H1 (cell line): Measurements from ENCODE around the gene NCOA5. TPM values are rescaled to one million over a fixed set of nuclear protein-coding genes. Genes with fewer than 3 reads are reported as not detected.

Source experiments
- CTCF ChIA-PET: fragments of 300-600 bp; sonication (Branson Sonifier 250); formaldehyde crosslinking; loops from one replicate; lab custom pipeline; 2021; ENCODE audit not compliant: partially characterized antibody; lab: Charles Lee
- POLR2A ChIA-PET: fragments of 300-600 bp; sonication (Branson Sonifier 250); formaldehyde crosslinking; loops from one replicate; lab custom pipeline; 2021; ENCODE audit warnings: inconsistent platforms; ENCODE audit not compliant: partially characterized antibody; lab: Charles Lee
- DNase-seq, 2 experiments: peaks; one replicate each; pipeline versions ENCODE4 v3.0.0 to v3.0.0-alpha.2; 2010 to 2022; ENCODE audit warnings: low spot score in 2 of 2, low read depth in 1 of 2, mixed read lengths in 1 of 2
- FAIRE-seq: peaks from 2 replicates; lab custom pipeline; 2011; peaks lifted over from hg19 to GRCh38; lab: Jason Lieb, UNC
- H2AFZ ChIP-seq: 2 replicates; pipeline ENCODE4 v1.8.1; 2012; ENCODE audit warnings: low read length, inconsistent platforms
- H2AK5ac ChIP-seq: 2 replicates; pipeline ENCODE4 v1.6.1; 2013; ENCODE audit warnings: low read depth, low read length
- H2BK120ac ChIP-seq: replicated peaks from 2 replicates; pipeline ENCODE3; 2013; ENCODE audit warnings: low read depth, low read length, inconsistent platforms
- H2BK12ac ChIP-seq: 2 replicates; pipeline ENCODE4 v1.6.1; 2013; ENCODE audit warnings: low read depth, low read length
- H2BK15ac ChIP-seq: 2 replicates; pipeline ENCODE4 v1.6.1; 2013; ENCODE audit warnings: low read length
- H2BK20ac ChIP-seq: 2 replicates; pipeline ENCODE4 v1.6.1; 2013; ENCODE audit warnings: low read length
- H2BK5ac ChIP-seq: 2 replicates; pipeline ENCODE4 v1.6.1; 2013; ENCODE audit warnings: low read depth, low read length
- H3K14ac ChIP-seq: 2 replicates; pipeline ENCODE4 v1.6.1; 2013; ENCODE audit warnings: inconsistent platforms; ENCODE audit not compliant: insufficient read length
- H3K18ac ChIP-seq: 2 replicates; pipeline ENCODE4 v1.6.1; 2013; ENCODE audit warnings: low read length; ENCODE audit errors: extremely low read depth
- H3K23ac ChIP-seq: 2 replicates; pipeline ENCODE4 v1.6.1; 2013; ENCODE audit warnings: inconsistent platforms; ENCODE audit not compliant: insufficient read length
- H3K23me2 ChIP-seq: 2 replicates; pipeline ENCODE4 v1.6.1; 2013; ENCODE audit warnings: low read depth, low read length
- H3K27ac ChIP-seq: 2 replicates; pipeline ENCODE4 v1.6.1; 2011; ENCODE audit warnings: low read depth, low read length, inconsistent platforms
- H3K27me3 ChIP-seq, 4 experiments: replicated peaks in 1 of 4; 1 replicate in 1 of 4; 2 replicates in 3 of 4; pipeline versions ENCODE4 v1.6.1 to v1.8.1; 2011 to 2013; ENCODE audit warnings: low read length in 3 of 4, mild to moderate bottlenecking in 3 of 4, inconsistent platforms in 2 of 4, mixed read lengths in 2 of 4, moderate library complexity in 1 of 4; ENCODE audit not compliant: control insufficient read depth in 3 of 4, insufficient read depth in 3 of 4; ENCODE audit errors: extremely low read depth in 1 of 4
- H3K36me3 ChIP-seq, 4 experiments: 2 replicates each; pipeline versions ENCODE4 v1.6.1 to v1.8.1; 2011 to 2013; ENCODE audit warnings: mild to moderate bottlenecking in 4 of 4, low read length in 3 of 4, moderate library complexity in 2 of 4, control low read depth in 1 of 4, inconsistent platforms in 1 of 4; ENCODE audit not compliant: insufficient read depth in 4 of 4, control insufficient read depth in 2 of 4
- H3K4ac ChIP-seq: replicated peaks from 2 replicates; pipeline ENCODE3; 2013; ENCODE audit warnings: low read length, low read depth, mixed read lengths, inconsistent platforms; ENCODE audit not compliant: insufficient read length
- H3K4me1 ChIP-seq, 4 experiments: replicated peaks in 1 of 4; 1 replicate in 1 of 4; 2 replicates in 3 of 4; pipeline versions ENCODE4 v1.6.1 to v1.8.1; 2011 to 2013; ENCODE audit warnings: low read length in 3 of 4, inconsistent platforms in 2 of 4, mixed read lengths in 1 of 4; ENCODE audit not compliant: insufficient read depth in 4 of 4, control insufficient read depth in 3 of 4
- H3K4me2 ChIP-seq, 2 experiments: 2 replicates each; pipeline versions ENCODE4 v1.6.1 to v1.8.1; 2011 to 2013; ENCODE audit warnings: low read depth in 2 of 2, low read length in 2 of 2, control low read depth in 1 of 2, inconsistent platforms in 1 of 2, mild to moderate bottlenecking in 1 of 2; ENCODE audit not compliant: insufficient read depth in 1 of 2
- H3K4me3 ChIP-seq, 4 experiments: fragments of 200-600, 300-600 bp in 1 of 4; sonication (generic), shearing (Covaris generic), sonication (Bioruptor Twin) in 1 of 4; 2 replicates each; pipeline versions ENCODE4 v1.5.1 to v1.8.1; 2011 to 2016; ENCODE audit warnings: low read length in 4 of 4, low read depth in 3 of 4, control low read depth in 2 of 4, inconsistent platforms in 2 of 4, mild to moderate bottlenecking in 2 of 4, mixed read lengths in 1 of 4, moderate library complexity in 1 of 4; ENCODE audit not compliant: insufficient read depth in 2 of 4; ENCODE audit errors: extremely low read depth in 1 of 4
- H3K56ac ChIP-seq: replicated peaks from 2 replicates; pipeline ENCODE3; 2013; ENCODE audit warnings: low read depth, mild to moderate bottlenecking, mixed read lengths, low read length, inconsistent platforms; ENCODE audit not compliant: insufficient read length
- H3K79me1 ChIP-seq: 2 replicates; pipeline ENCODE4 v1.6.1; 2013; ENCODE audit warnings: low read depth, low read length, control low read depth
- H3K79me2 ChIP-seq, 2 experiments: 2 replicates each; pipeline versions ENCODE4 v1.6.1 to v1.8.1; 2012 to 2013; ENCODE audit warnings: low read length in 2 of 2, mild to moderate bottlenecking in 2 of 2, inconsistent platforms in 1 of 2; ENCODE audit not compliant: insufficient read depth in 2 of 2, control insufficient read depth in 1 of 2
- H3K9ac ChIP-seq, 4 experiments: replicated peaks in 1 of 4; 1 replicate in 1 of 4; 2 replicates in 3 of 4; pipeline versions ENCODE4 v1.6.1 to v1.8.1; 2011 to 2013; ENCODE audit warnings: low read depth in 3 of 4, low read length in 3 of 4, control low read depth in 2 of 4, mild to moderate bottlenecking in 2 of 4, moderate library complexity in 2 of 4, inconsistent platforms in 1 of 4; ENCODE audit errors: extremely low read depth in 1 of 4
- H3K9me3 ChIP-seq, 2 experiments: 2 replicates each; pipeline versions ENCODE4 v1.6.1 to v1.8.1; 2012 to 2013; ENCODE audit warnings: mild to moderate bottlenecking in 2 of 2, moderate library complexity in 2 of 2, control low read depth in 1 of 2, inconsistent platforms in 1 of 2, low read depth in 1 of 2, low read length in 1 of 2, mixed read lengths in 1 of 2; ENCODE audit not compliant: insufficient read depth in 2 of 2
- H4K20me1 ChIP-seq, 2 experiments: replicated peaks in 1 of 2; 2 replicates each; pipeline versions ENCODE3 to v1.8.1; 2011 to 2013; ENCODE audit warnings: inconsistent platforms in 2 of 2, low read length in 2 of 2, mild to moderate bottlenecking in 1 of 2; ENCODE audit not compliant: insufficient read depth in 2 of 2, control insufficient read depth in 1 of 2
- H4K5ac ChIP-seq: 2 replicates; pipeline ENCODE4 v1.6.1; 2013; ENCODE audit warnings: low read length, low read depth, mixed read lengths, inconsistent platforms; ENCODE audit not compliant: insufficient read length
- H4K8ac ChIP-seq: 2 replicates; pipeline ENCODE4 v1.8.0; 2013; ENCODE audit warnings: mild to moderate bottlenecking, moderate library complexity, low read length, inconsistent platforms; ENCODE audit not compliant: insufficient read depth; ENCODE audit errors: extremely low read depth
- H4K91ac ChIP-seq: replicated peaks from 2 replicates; pipeline ENCODE3; 2013; ENCODE audit warnings: low read length, mixed read lengths, inconsistent platforms; ENCODE audit not compliant: insufficient read length
- CHD2 ChIP-seq: IDR thresholded peaks from 2 replicates; pipeline ENCODE4 v1.6.1; 2012; ENCODE audit warnings: low read length, improper control_type of control experiment
- GABPA ChIP-seq: IDR thresholded peaks from 2 replicates; pipeline ENCODE4 v1.6.1; 2011; ENCODE audit warnings: mild to moderate bottlenecking, low read length, moderate library complexity, borderline replicate concordance; ENCODE audit not compliant: insufficient read depth
- GTF2F1 ChIP-seq: IDR thresholded peaks from 2 replicates; pipeline ENCODE4 v1.6.1; 2012; ENCODE audit warnings: low read depth, low read length, improper control_type of control experiment, borderline replicate concordance
- HDAC2 ChIP-seq, 2 experiments: fragments of 300-600 bp in 1 of 2; sonication (generic) in 1 of 2; IDR thresholded peaks; 2 replicates each; pipeline ENCODE4 v1.6.1; 2011 to 2012; ENCODE audit warnings: low read depth in 2 of 2, low read length in 2 of 2, mild to moderate bottlenecking in 2 of 2, moderate library complexity in 2 of 2, borderline replicate concordance in 1 of 2, inconsistent platforms in 1 of 2
- HDAC6 ChIP-seq: IDR thresholded peaks from one replicate; pipeline ENCODE4 v1.7.1; 2012; ENCODE audit warnings: low read depth, mild to moderate bottlenecking, inconsistent platforms, low read length, moderate library complexity
- NANOG ChIP-seq: IDR thresholded peaks from 2 replicates; pipeline ENCODE4 v1.6.1; 2011; ENCODE audit warnings: low read length, low read depth, mild to moderate bottlenecking, inconsistent platforms; ENCODE audit not compliant: insufficient read depth, poor library complexity, severe bottlenecking
- NRF1 ChIP-seq: IDR thresholded peaks from 2 replicates; pipeline ENCODE4 v1.6.1; 2011; ENCODE audit warnings: mild to moderate bottlenecking, low read depth, low read length, improper control_type of control experiment
- ZNF274 ChIP-seq: IDR thresholded peaks from 2 replicates; pipeline ENCODE4 v1.7.0; 2012; ENCODE audit warnings: low read length, borderline replicate concordance; ENCODE audit errors: extremely low read depth
- WGBS, 2 experiments: shearing (Covaris generic) in 1 of 2; methylation state at CpG; one replicate each; pipeline versions ENCODE4 v1.1.6 to v1.1.7; 2013 to 2015; ENCODE audit warnings: low lambda C conversion rate in 2 of 2, mixed read lengths in 2 of 2, inconsistent platforms in 1 of 2, low coverage in 1 of 2, missing lambda C conversion rate in 1 of 2; ENCODE audit not compliant: insufficient replicate concordance in 2 of 2, insufficient coverage in 1 of 2, insufficient read length in 1 of 2; ENCODE audit errors: extremely low coverage in 1 of 2, missing lambda C conversion rate in 1 of 2; 5-methylcytosine and 5-hydroxymethylcytosine counted together
- polyA plus RNA-seq, 7 experiments: library from polyadenylated mRNA; depleted of rRNA in 3 of 7; stranded (reverse) in 5 of 7; unstranded in 2 of 7; fragments of >200 nt in 5 of 7; fragments of 200-250 nt in 2 of 7; gene quantifications; 1 replicate in 5 of 7; 2 replicates in 1 of 7; 4 replicates in 1 of 7; pipeline versions ENCODE4 v1.2.1 to v1.2.3, GENCODE V29; 2011 to 2013; ENCODE audit warnings: missing spikeins in 2 of 7, mixed read lengths in 2 of 7
- total RNA-seq: library from RNA; stranded (reverse); fragmentation: NEBNext Ultra II Directional; extraction: Animal tissue kit (Norgen Biotek cat#: 25700); gene quantifications from 2 replicates; pipeline ENCODE4 v1.2.1, GENCODE V29; 2021
- TF ChIP-seq, protein P1 (sequence below): IDR thresholded peaks from 2 replicates; pipeline ENCODE4 v1.6.1; 2012; ENCODE audit warnings: inconsistent platforms

Gene NCOA5
- total and polyA plus RNA-seq, 2 of the 8 experiments (the other 6 are each of a cell fraction or from before 2014, with no cell fraction given), result 20.4 to 29.0 TPM

DNA sequence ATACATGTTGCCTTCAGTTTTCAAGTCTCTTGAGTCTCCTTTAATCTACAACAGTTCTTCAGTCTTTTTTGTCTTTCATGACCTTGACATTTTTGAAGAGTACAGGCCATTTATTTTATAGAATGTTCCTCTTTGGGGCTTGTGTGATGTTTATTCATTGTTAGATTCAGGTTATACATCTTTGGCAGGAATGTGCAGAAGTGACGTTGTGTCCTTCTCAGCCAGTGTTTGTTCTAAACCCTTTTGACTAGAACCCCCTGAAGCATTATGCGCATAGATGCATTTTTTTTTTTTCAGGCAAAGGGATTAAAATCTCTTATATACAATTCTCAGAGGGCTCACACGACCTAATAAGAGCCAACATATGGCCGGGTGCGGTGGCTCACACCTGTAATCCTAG, 11.2 kb upstream of the NCOA5 start:
- Histone ChIP-seq H3K4me1 (0 out of 7 replicates have a peak, but pooled peaks cover 0 to 5% (median under 1%) of the 10 kb centered on the region in 4 experiments), H2BK20ac (no peak overlapping the region), H3K27ac (no peak overlapping the region), H2BK15ac (no peak overlapping the region), H3K36me3 (no peaks in the 10 kb centered on the region), H3K4ac (no peak overlapping the region), H3K79me1 (no peaks in the 10 kb centered on the region), H3K14ac (no peak overlapping the region), H3K23ac (no peak overlapping the region), H3K79me2 (no peaks in the 10 kb centered on the region), H3K18ac (no peak overlapping the region), H3K23me2 (no peaks in the 10 kb centered on the region), H3K9me3 (0 out of 4 replicates have a peak, but pooled peaks cover 0 to 2% of the 10 kb centered on the region in 2 experiments), H2BK120ac (no peak overlapping the region), H3K9ac (no peak overlapping the region), H3K4me2 (no peak overlapping the region), H3K4me3 (no peak overlapping the region), H2AK5ac (no peak overlapping the region), H4K8ac (no peak overlapping the region), H4K5ac (no peak overlapping the region), H2AFZ (no peak overlapping the region), H4K20me1 (no peaks in the 10 kb centered on the region), H3K56ac (no peak overlapping the region), H2BK5ac (no peak overlapping the region), H4K91ac (no peak overlapping the region), H3K27me3 (peaks cover 0 to 11% (median 4%) of the 10 kb centered on the region in 4 experiments; a peak in 2 of 7 replicates), H2BK12ac (no peak overlapping the region)
- DNase-seq (no peak), FAIRE-seq (no peak)
- TF ChIP-seq HDAC2 (IDR thresholded peaks at IDR 0.05; ENCODE audit: borderline replicate concordance in 1 of 2, low read depth in 2 of 2, low read length in 2 of 2) (no peak), GABPA (no peak), NANOG (no peak), ZNF274 (no peak), HDAC6 (no peak), GTF2F1 (no peak), CHD2 (no peak), NRF1 (no peak)
- TF ChIP-seq, protein P1, sequence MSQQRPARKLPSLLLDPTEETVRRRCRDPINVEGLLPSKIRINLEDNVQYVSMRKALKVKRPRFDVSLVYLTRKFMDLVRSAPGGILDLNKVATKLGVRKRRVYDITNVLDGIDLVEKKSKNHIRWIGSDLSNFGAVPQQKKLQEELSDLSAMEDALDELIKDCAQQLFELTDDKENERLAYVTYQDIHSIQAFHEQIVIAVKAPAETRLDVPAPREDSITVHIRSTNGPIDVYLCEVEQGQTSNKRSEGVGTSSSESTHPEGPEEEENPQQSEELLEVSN, result no peak
- ChIA-PET POLR2A (no interaction called here), CTCF (interaction anchor here (0.6 kb wide), 1 partner anchor 131 kb away, joined by 3 read pairs; no protein-coding TSS in a partner anchor)
- WGBS, 2 experiments, result 90% methylated on average over 5 of the region's 5 CpGs; no CpG with 5 or more reads in 1 of the 2 experiments
